ENCODE results near the gene RHOB. TPM values are rescaled to one million over a fixed set of nuclear protein-coding genes. Genes with fewer than 3 reads are reported as not detected.

The RHOB gene
- total and polyA plus RNA-seq, 2 of the 13 experiments (the other 11 are each of a cell fraction or from before 2014, with no cell fraction given) = 192 to 268 TPM

DNA sequence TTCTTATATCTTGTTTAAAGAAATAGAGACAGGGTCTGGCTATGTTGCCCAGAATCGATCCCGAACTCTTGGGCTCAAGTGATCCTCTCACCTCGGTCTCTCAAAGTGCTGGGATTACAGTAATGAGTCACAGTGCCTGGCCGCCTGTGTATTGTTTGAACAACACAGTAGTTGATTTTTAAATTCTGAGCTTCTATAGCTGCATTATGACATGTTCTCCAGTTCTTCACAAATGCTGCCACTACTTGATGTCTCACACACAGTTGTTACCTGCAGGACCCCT, 7.7 kb upstream of the RHOB start (continued):
- TF ChIP-seq, protein P1, sequence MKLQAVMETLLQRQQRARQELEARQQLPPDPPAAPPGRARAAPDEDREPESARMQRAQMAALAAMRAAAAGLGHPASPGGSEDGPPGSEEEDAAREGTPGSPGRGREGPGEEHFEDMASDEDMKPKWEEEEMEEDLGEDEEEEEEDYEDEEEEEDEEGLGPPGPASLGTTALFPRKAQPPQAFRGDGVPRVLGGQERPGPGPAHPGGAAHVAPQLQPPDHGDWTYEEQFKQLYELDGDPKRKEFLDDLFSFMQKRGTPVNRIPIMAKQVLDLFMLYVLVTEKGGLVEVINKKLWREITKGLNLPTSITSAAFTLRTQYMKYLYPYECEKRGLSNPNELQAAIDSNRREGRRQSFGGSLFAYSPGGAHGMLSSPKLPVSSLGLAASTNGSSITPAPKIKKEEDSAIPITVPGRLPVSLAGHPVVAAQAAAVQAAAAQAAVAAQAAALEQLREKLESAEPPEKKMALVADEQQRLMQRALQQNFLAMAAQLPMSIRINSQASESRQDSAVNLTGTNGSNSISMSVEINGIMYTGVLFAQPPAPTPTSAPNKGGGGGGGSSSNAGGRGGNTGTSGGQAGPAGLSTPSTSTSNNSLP (IDR thresholded peaks at IDR 0.05; ENCODE audit: low read depth, low read length) = peak; percentile 68; the same call in 1 of the 2 replicates
- no peak for TF ChIP-seq GFI1 (CRISPR knock-in tag; IDR thresholded peaks at IDR 0.05; ENCODE audit: borderline replicate concordance)
- peak; percentile 64 for TF ChIP-seq ONECUT2 (CRISPR knock-in tag; IDR thresholded peaks at IDR 0.05)
- 0 out of 3 replicates have a peak, but pooled peaks have one; percentile 36 for TF ChIP-seq MXI1 (IDR thresholded peaks at IDR 0.05; ENCODE audit: borderline replicate concordance, low read depth, low read length)
- TF ChIP-seq GTF3A (CRISPR knock-in tag; conservative IDR thresholded peaks at IDR 0.05) = no peak
- TF ChIP-seq FOXK1 (CRISPR knock-in tag; IDR thresholded peaks at IDR 0.05; ENCODE audit: borderline replicate concordance, low read depth) = peak; percentile 50; the same call in 1 of the 2 replicates
- TF ChIP-seq ZBTB42 (CRISPR knock-in tag; IDR thresholded peaks at IDR 0.05) = 0 out of 2 replicates have a peak, but pooled peaks have one; percentile 44
- no peak for TF ChIP-seq FOXP1 (IDR thresholded peaks at IDR 0.05)
- TF ChIP-seq FOXP1 (CRISPR knock-in tag; IDR thresholded peaks at IDR 0.05) = peak; percentile 62
- TF ChIP-seq CHCHD3 (CRISPR knock-in tag; IDR thresholded peaks at IDR 0.05) = no peak
- TF ChIP-seq HINFP (CRISPR knock-in tag; IDR thresholded peaks at IDR 0.05; ENCODE audit: low read depth) = no peak
- TF ChIP-seq MIXL1 (CRISPR knock-in tag; IDR thresholded peaks at IDR 0.05) = peak; percentile 52; the same call in 1 of the 2 replicates
- no peak for TF ChIP-seq SATB2 (CRISPR knock-in tag; IDR thresholded peaks at IDR 0.05)
- no peak for TF ChIP-seq ZNF333 (CRISPR knock-in tag; IDR thresholded peaks at IDR 0.05; ENCODE audit: borderline replicate concordance)
- peak; percentile 73 for TF ChIP-seq SALL1 (CRISPR knock-in tag; IDR thresholded peaks at IDR 0.05)
- TF ChIP-seq ZNF776 (CRISPR knock-in tag; IDR thresholded peaks at IDR 0.05) = no peak
- no peak for TF ChIP-seq UBTF (CRISPR knock-in tag; IDR thresholded peaks at IDR 0.05)
- TF ChIP-seq NR0B2 (CRISPR knock-in tag; IDR thresholded peaks at IDR 0.05) = no peak
- peak; percentile 27; the same call in 1 of the 2 replicates for TF ChIP-seq SOX13 (IDR thresholded peaks at IDR 0.05)
- peak in 1 of 2 experiments; percentile 44; a peak in 1 of 4 replicates for TF ChIP-seq SOX13 (CRISPR knock-in tag; conservative IDR thresholded peaks at IDR 0.05 in 1 of 2, IDR thresholded peaks at IDR 0.05 in 1 of 2)
- TF ChIP-seq CREM (IDR thresholded peaks at IDR 0.05) = 0 out of 2 replicates have a peak, but pooled peaks have one; percentile 17
- TF ChIP-seq CREM (CRISPR knock-in tag; IDR thresholded peaks at IDR 0.05) = no peak
